Adipocyte (in vitro differentiated cells): Measurements from ENCODE around the gene IFIT1.

Experiments
- DNase-seq: peaks from one replicate; pipeline ENCODE4 v3.0.0-alpha.2; 2015; ENCODE audit warnings: low read depth
- H3K27me3 ChIP-seq: replicated peaks from 2 replicates; pipeline ENCODE4 v1.7.0; 2013; ENCODE audit warnings: mild to moderate bottlenecking, low read length, moderate library complexity; ENCODE audit not compliant: control insufficient read depth, insufficient read depth
- H3K36me3 ChIP-seq: 2 replicates; pipeline ENCODE4 v1.7.0; 2013; ENCODE audit warnings: low read length, mild to moderate bottlenecking, moderate library complexity; ENCODE audit not compliant: control insufficient read depth, insufficient read depth, severe bottlenecking
- H3K4me1 ChIP-seq: 2 replicates; pipeline ENCODE4 v1.7.0; 2013; ENCODE audit warnings: mild to moderate bottlenecking, low read length, moderate library complexity; ENCODE audit not compliant: control insufficient read depth, insufficient read depth
- H3K4me3 ChIP-seq: 2 replicates; pipeline ENCODE4 v1.7.0; 2013; ENCODE audit warnings: mild to moderate bottlenecking, low read length, moderate library complexity
- H3K9ac ChIP-seq: 2 replicates; pipeline ENCODE4 v1.7.0; 2013; ENCODE audit warnings: mild to moderate bottlenecking, low read length, moderate library complexity
- H3K9me3 ChIP-seq: 2 replicates; pipeline ENCODE4 v1.7.0; 2013; ENCODE audit warnings: mild to moderate bottlenecking, low read length, moderate library complexity; ENCODE audit not compliant: control insufficient read depth

Gene IFIT1

GRCh38 chr10:89452193-89452592, 59.8 kb downstream of the IFIT1 start:
- no peak for DNase-seq
- no peaks in the 10 kb centered on the region for H3K4me1 ChIP-seq
- peaks cover 5% of the 10 kb centered on the region for H3K9me3 ChIP-seq
- H3K27me3 ChIP-seq, result no peaks in the 10 kb centered on the region
- H3K9ac ChIP-seq, result no peak overlapping the region
- H3K36me3 ChIP-seq, result no peaks in the 10 kb centered on the region
- H3K4me3 ChIP-seq, result no peak overlapping the region

- DNase-seq, result no peak
These were observed 62.3 kb downstream of the IFIT1 start for GRCh38 chr10:89454561-89455347.

More at GRCh38 chr10:89454561-89455347, 62.3 kb downstream of the IFIT1 start:
- no peaks in the 10 kb centered on the region for H3K36me3 ChIP-seq
- H3K27me3 ChIP-seq, result no peaks in the 10 kb centered on the region
- peaks cover 5% of the 10 kb centered on the region for H3K9me3 ChIP-seq
- H3K4me3 ChIP-seq, result no peak overlapping the region
- no peak overlapping the region for H3K9ac ChIP-seq
- H3K4me1 ChIP-seq, result peaks cover 19% of the 10 kb centered on the region
